ENCODE measurements around the gene ELOVL7.

- no peak for TF ChIP-seq CTCF (IDR thresholded peaks at IDR 0.05)
- TF ChIP-seq POLR2A (IDR thresholded peaks at IDR 0.05), result no peak
These were observed 100.4 kb downstream of the ELOVL7 start for GRCh38 chr5:60743511-60744314.

Measured in right lobe of liver (tissue), 4 donors.